Activated gamma-delta T cell treated with Interleukin-2 at 50 U/mL for 16 hours (primary cell): ENCODE results near the gene SREK1.
"Not testable (repeated sequence)": the region's sequence is repeated elsewhere in the genome, so short reads cannot be mapped to it uniquely, and the experiment has no call there.

ENCODE experiments used
- DNase-seq: peaks from one replicate; pipeline ENCODE4 v3.0.0-alpha.2; 2020

Gene SREK1

GRCh38 chr5:66222896-66223295 lies 78.8 kb downstream of the SREK1 start:
- DNase-seq: not testable (repeated sequence)

- no peak for DNase-seq
Measured at GRCh38 chr5:66223637-66224036, 79.5 kb downstream of the SREK1 start.

GRCh38 chr5:66224274-66224673 lies 80.2 kb downstream of the SREK1 start:
- DNase-seq: no peak

GRCh38 chr5:66224773-66225553 lies 80.9 kb downstream of the SREK1 start:
- DNase-seq: no peak

GRCh38 chr5:66230551-66230950 lies 86.5 kb downstream of the SREK1 start:
- DNase-seq: no peak

- no peak for DNase-seq
Measured at GRCh38 chr5:66231508-66231907, 87.4 kb downstream of the SREK1 start.

GRCh38 chr5:66232275-66232674 lies 88.2 kb downstream of the SREK1 start:
- DNase-seq: no peak

- DNase-seq: no peak
Measured at GRCh38 chr5:66232706-66233445, 88.8 kb downstream of the SREK1 start.
